ENCODE data around the gene ZSCAN1.

Gene ZSCAN1

GRCh38 chr19:58058467-58058866 lies 24.6 kb downstream of the ZSCAN1 start:
- H3K4me3 ChIP-seq (ENCODE audit: low read length), result peak overlapping the region; percentile 59
- no peak for TF ChIP-seq CTCF (conservative IDR thresholded peaks at IDR 0.05; ENCODE audit: low read length)
- DNase-seq (ENCODE audit: low read depth), result no peak

- peak within 1 kb of the TSS; percentile 59 for H3K4me3 ChIP-seq (ENCODE audit: low read length)
- no peak for TF ChIP-seq CTCF (conservative IDR thresholded peaks at IDR 0.05; ENCODE audit: low read length)
- DNase-seq (ENCODE audit: low read depth), result peak; percentile 77
These were observed 25.3 kb downstream of the ZSCAN1 start, which contains the start of gene ZNF135 for GRCh38 chr19:58059003-58059670. Gene ZNF135 (plus strand): TSS chr19:58059282. CDS start chr19:58060003, 721 bp downstream.

- DNase-seq (ENCODE audit: low read depth), result no peak
- peak overlapping the region; percentile 59 for H3K4me3 ChIP-seq (ENCODE audit: low read length)
- TF ChIP-seq CTCF (conservative IDR thresholded peaks at IDR 0.05; ENCODE audit: low read length), result no peak
These were observed 25.9 kb downstream of the ZSCAN1 start for GRCh38 chr19:58059671-58060078.

GRCh38 chr19:58060231-58060630 lies 26.4 kb downstream of the ZSCAN1 start:
- no peak overlapping the region for H3K4me3 ChIP-seq (ENCODE audit: low read length)
- no peak for TF ChIP-seq CTCF (conservative IDR thresholded peaks at IDR 0.05; ENCODE audit: low read length)
- no peak for DNase-seq (ENCODE audit: low read depth)

GRCh38 chr19:58063712-58064111 lies 29.9 kb downstream of the ZSCAN1 start:
- no peak for TF ChIP-seq CTCF (conservative IDR thresholded peaks at IDR 0.05; ENCODE audit: low read length)
- no peak for DNase-seq (ENCODE audit: low read depth)
- no peak overlapping the region for H3K4me3 ChIP-seq (ENCODE audit: low read length)

GRCh38 chr19:58067240-58067912 lies 33.6 kb downstream of the ZSCAN1 start:
- DNase-seq (ENCODE audit: low read depth), result no peak
- no peak overlapping the region for H3K4me3 ChIP-seq (ENCODE audit: low read length)
- no peak for TF ChIP-seq CTCF (conservative IDR thresholded peaks at IDR 0.05; ENCODE audit: low read length)

- no peak overlapping the region for H3K4me3 ChIP-seq (ENCODE audit: low read length)
- no peak for TF ChIP-seq CTCF (conservative IDR thresholded peaks at IDR 0.05; ENCODE audit: low read length)
- DNase-seq (ENCODE audit: low read depth), result no peak
These were observed 46.0 kb downstream of the ZSCAN1 start for GRCh38 chr19:58079792-58080191.

Data from AG10803 (cell line).